Type B pancreatic cell (in vitro differentiated cells): ENCODE measurements around the gene CCDC134. TPM values are rescaled to one million over a fixed set of nuclear protein-coding genes. Genes with fewer than 3 reads are reported as not detected.
A peak's percentile ranks its signal among the peaks of the same experiment; 100 is the strongest.

Experiments
- DNase-seq: peaks from one replicate; pipeline ENCODE4 v3.0.0; 2021; ENCODE audit warnings: mixed read lengths; ENCODE audit not compliant: unreplicated experiment; ENCODE audit errors: extremely low spot score
- H3K27ac Mint-ChIP-seq: 2 replicates; pipeline ENCODE4 v1.8.0; 2021; ENCODE audit warnings: mild to moderate bottlenecking, mixed read lengths
- H3K27me3 Mint-ChIP-seq: 2 replicates; pipeline ENCODE4 v1.8.0; 2021; ENCODE audit warnings: mixed read lengths
- H3K36me3 Mint-ChIP-seq: 2 replicates; pipeline ENCODE4 v1.8.0; 2021; ENCODE audit warnings: mixed read lengths
- H3K4me1 Mint-ChIP-seq: one replicate; pipeline ENCODE4 v1.8.0; 2021; ENCODE audit warnings: mixed read lengths; ENCODE audit not compliant: unreplicated experiment
- H3K4me3 Mint-ChIP-seq: 2 replicates; pipeline ENCODE4 v1.8.0; 2021; ENCODE audit warnings: mild to moderate bottlenecking, mixed read lengths
- H3K9me3 Mint-ChIP-seq: 2 replicates; pipeline ENCODE4 v1.8.0; 2021; ENCODE audit warnings: mixed read lengths
- CTCF ChIP-seq: fragments of 200-600 bp; sonication (generic); conservative IDR thresholded peaks from 2 replicates; pipeline ENCODE4 v1.5.0; 2021; ENCODE audit warnings: antibody characterized with exemption, mild to moderate bottlenecking
- total RNA-seq: library from RNA; stranded (reverse); gene quantifications from 2 replicates; pipeline ENCODE4 v1.2.1, GENCODE V29; 2021; ENCODE audit warnings: low replicate concordance

The CCDC134 gene
- total RNA-seq, 1 donor from 2014 or later, result 19.6 TPM

DNA sequence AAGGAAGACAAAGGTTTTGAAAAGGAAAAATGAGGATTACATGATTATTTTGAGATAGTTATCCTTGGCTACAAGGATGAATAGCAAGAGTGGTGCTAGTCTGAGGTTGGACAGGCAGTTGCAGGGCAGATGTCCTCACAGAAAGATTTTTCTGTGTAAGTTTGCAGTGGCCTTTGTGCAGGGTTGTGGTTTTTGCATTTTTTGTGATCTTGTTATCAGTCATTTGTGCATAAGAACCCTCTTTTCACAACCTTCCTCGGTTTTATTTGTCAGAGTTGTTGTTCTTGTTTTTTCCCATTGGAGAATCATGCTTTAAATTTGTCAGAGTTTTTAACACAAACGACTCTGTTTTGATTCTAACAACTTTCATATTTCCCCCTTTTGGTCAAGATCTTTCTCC is 1.4 kb downstream of the CCDC134 start:
- Mint-ChIP-seq H3K36me3 (no peaks in the 10 kb centered on the region), H3K4me1 (peaks cover 11% of the 10 kb centered on the region), H3K27ac (peak overlapping the region; percentile 93), H3K27me3 (no peaks in the 10 kb centered on the region), H3K9me3 (no peaks in the 10 kb centered on the region), H3K4me3 (peak overlapping the region; percentile 97)
- no peak for DNase-seq
- TF ChIP-seq CTCF, result no peak

- H3K4me3 Mint-ChIP-seq, result no peak overlapping the region
- DNase-seq, result no peak
- H3K36me3 Mint-ChIP-seq, result peaks cover 7% of the 10 kb centered on the region
- peaks cover 11% of the 10 kb centered on the region for H3K4me1 Mint-ChIP-seq
- no peaks in the 10 kb centered on the region for H3K27me3 Mint-ChIP-seq
- TF ChIP-seq CTCF, result no peak
- no peak overlapping the region for H3K27ac Mint-ChIP-seq
- no peaks in the 10 kb centered on the region for H3K9me3 Mint-ChIP-seq
Measured at GRCh38 chr22:41805639-41806038, 5.2 kb downstream of the CCDC134 start.

- no peaks in the 10 kb centered on the region for H3K27me3 Mint-ChIP-seq
- no peak for TF ChIP-seq CTCF
- no peak overlapping the region for H3K4me3 Mint-ChIP-seq
- peaks cover 5% of the 10 kb centered on the region for H3K4me1 Mint-ChIP-seq
- H3K36me3 Mint-ChIP-seq, result peaks cover 7% of the 10 kb centered on the region
- no peak for DNase-seq
- no peaks in the 10 kb centered on the region for H3K9me3 Mint-ChIP-seq
- H3K27ac Mint-ChIP-seq, result no peak overlapping the region
Measured at GRCh38 chr22:41808400-41808799, 7.9 kb downstream of the CCDC134 start.

DNA sequence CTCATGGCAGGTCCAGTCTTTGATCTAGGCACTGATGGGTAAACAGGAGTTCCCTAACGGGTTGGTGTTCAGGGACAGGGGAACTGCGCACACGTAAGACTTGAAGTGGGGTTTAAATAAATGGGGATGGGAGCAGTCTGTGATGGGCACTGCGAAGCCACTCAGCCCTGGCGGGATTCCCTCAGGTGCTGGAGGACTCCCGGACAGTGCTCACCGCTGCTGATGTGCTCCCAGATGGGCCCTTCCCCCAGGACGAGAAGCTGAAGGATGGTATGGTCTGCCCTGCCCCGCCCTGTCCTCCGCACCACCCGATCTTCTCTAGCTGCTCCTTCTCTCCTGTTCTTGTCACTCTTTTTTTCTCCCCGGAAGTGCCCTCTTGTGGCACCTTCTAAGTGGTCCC is 9.5 kb downstream of the CCDC134 start:
- H3K27ac Mint-ChIP-seq, result no peak overlapping the region
- no peaks in the 10 kb centered on the region for H3K4me1 Mint-ChIP-seq
- no peak overlapping the region for H3K4me3 Mint-ChIP-seq
- no peak for DNase-seq
- peaks cover 7% of the 10 kb centered on the region for H3K36me3 Mint-ChIP-seq
- H3K27me3 Mint-ChIP-seq, result no peaks in the 10 kb centered on the region
- H3K9me3 Mint-ChIP-seq, result no peaks in the 10 kb centered on the region
- TF ChIP-seq CTCF, result no peak

GRCh38 chr22:41812805-41813545 is 12.5 kb downstream of the CCDC134 start:
- no peaks in the 10 kb centered on the region for H3K9me3 Mint-ChIP-seq
- no peak for DNase-seq
- H3K36me3 Mint-ChIP-seq, result peaks cover 7% of the 10 kb centered on the region

More at GRCh38 chr22:41812805-41813545, 12.5 kb downstream of the CCDC134 start:
- no peak for TF ChIP-seq CTCF
- no peak overlapping the region for H3K27ac Mint-ChIP-seq
- no peaks in the 10 kb centered on the region for H3K4me1 Mint-ChIP-seq
- H3K27me3 Mint-ChIP-seq, result no peaks in the 10 kb centered on the region
- H3K4me3 Mint-ChIP-seq, result no peak overlapping the region
